Activated CD8-positive, alpha-beta memory T cell treated with anti-CD3 and anti-CD28 coated beads for 48 hours (primary cell): ENCODE results near the gene GREB1L.
A peak's percentile ranks its signal among the peaks of the same experiment; 100 is the strongest.
"Not testable (repeated sequence)": the region's sequence is repeated elsewhere in the genome, so short reads cannot be mapped to it uniquely, and the experiment has no call there.

Source experiments
- DNase-seq, 3 experiments: peaks; one replicate each; pipeline ENCODE4 v3.0.0-alpha.2; 2020; ENCODE audit warnings: low read depth in 2 of 3, low spot score in 2 of 3

GREB1L gene

GRCh38 chr18:21242141-21242779 lies at the start of gene GREB1L:
Gene GREB1L (plus strand): TSS chr18:21242232. CDS start chr18:21383519, 141,287 bp downstream.
- peak in 1 of 3 experiments; percentile 5 for DNase-seq

- no peak for DNase-seq
Measured at GRCh38 chr18:21192308-21192624, 49.8 kb upstream of the GREB1L start.

GRCh38 chr18:21194871-21195771 lies 46.9 kb upstream of the GREB1L start:
- DNase-seq = no peak

GRCh38 chr18:21196426-21196825 lies 45.6 kb upstream of the GREB1L start:
- no peak for DNase-seq

- DNase-seq = no peak
Measured at GRCh38 chr18:21203126-21203525, 38.9 kb upstream of the GREB1L start.

- DNase-seq = no peak
Measured at GRCh38 chr18:21203542-21204241, 38.3 kb upstream of the GREB1L start.

GRCh38 chr18:21205695-21206094 lies 36.3 kb upstream of the GREB1L start:
- no peak for DNase-seq

- DNase-seq = no peak
Measured at GRCh38 chr18:21210278-21210677, 31.8 kb upstream of the GREB1L start.

- no peak for DNase-seq
Measured at GRCh38 chr18:21210784-21211183, 31.2 kb upstream of the GREB1L start.

GRCh38 chr18:21214409-21214808 lies 27.6 kb upstream of the GREB1L start:
- not testable (repeated sequence) for DNase-seq

- DNase-seq = no peak
Measured at GRCh38 chr18:21215490-21215889, 26.5 kb upstream of the GREB1L start.

- no peak for DNase-seq
Measured at GRCh38 chr18:21218862-21219261, 23.2 kb upstream of the GREB1L start.

GRCh38 chr18:21230436-21230835 lies 11.6 kb upstream of the GREB1L start:
- DNase-seq = no peak

GRCh38 chr18:21241301-21242048 lies 557 bp upstream of the GREB1L start:
- DNase-seq = no peak

GRCh38 chr18:21242780-21243401 lies 859 bp downstream of the GREB1L start:
- no peak for DNase-seq

GRCh38 chr18:21254576-21254975 lies 12.5 kb downstream of the GREB1L start:
- DNase-seq = no peak

GRCh38 chr18:21255211-21255610 lies 13.2 kb downstream of the GREB1L start:
- no peak for DNase-seq

- no peak for DNase-seq
Measured at GRCh38 chr18:21257386-21257785, 15.4 kb downstream of the GREB1L start.

- DNase-seq = no peak
Measured at GRCh38 chr18:21260621-21261020, 18.6 kb downstream of the GREB1L start.

- DNase-seq = no peak
Measured at GRCh38 chr18:21261352-21261751, 19.3 kb downstream of the GREB1L start.

- DNase-seq = no peak
Measured at GRCh38 chr18:21262244-21262643, 20.2 kb downstream of the GREB1L start.
